Cardiac muscle cell (in vitro differentiated cells and primary cell): ENCODE results near the gene ACOT6. TPM values are rescaled to one million over a fixed set of nuclear protein-coding genes. Genes with fewer than 3 reads are reported as not detected.
A peak's percentile ranks its signal among the peaks of the same experiment; 100 is the strongest.
"Not testable (repeated sequence)": the region's sequence is repeated elsewhere in the genome, so short reads cannot be mapped to it uniquely, and the experiment has no call there.

Source experiments
- DNase-seq, 2 donors: peaks; one replicate each; pipeline versions ENCODE4 v3.0.0 to v3.0.0-alpha.2; 2010 to 2017; ENCODE audit warnings: low read depth in 1 of 2, low spot score in 1 of 2
- H3K27ac ChIP-seq: fragments of 200-600 bp; sonication (generic); 2 replicates; pipeline ENCODE4 v1.5.1; 2016
- H3K27me3 ChIP-seq: fragments of 200-600 bp; sonication (generic); 2 replicates; pipeline ENCODE4 v1.6.0; 2016; ENCODE audit warnings: control low read depth
- H3K36me3 ChIP-seq: fragments of 200-600 bp; sonication (generic); 2 replicates; pipeline ENCODE4 v1.5.1; 2016; ENCODE audit warnings: control low read depth
- H3K4me1 ChIP-seq: fragments of 200-600 bp; sonication (generic); 2 replicates; pipeline ENCODE4 v1.8.1; 2017; ENCODE audit warnings: low read depth, mild to moderate bottlenecking, mixed run types
- H3K4me3 ChIP-seq: fragments of 200-600 bp; sonication (generic); 2 replicates; pipeline ENCODE4 v1.5.1; 2016; ENCODE audit warnings: mild to moderate bottlenecking
- H3K9me3 ChIP-seq: fragments of 200-600 bp; sonication (generic); 2 replicates; pipeline ENCODE4 v1.5.1; 2017; ENCODE audit warnings: low read depth, mild to moderate bottlenecking, control low read depth
- CTCF ChIP-seq: IDR thresholded peaks from 2 replicates; pipeline ENCODE4 v1.5.1; 2012; ENCODE audit warnings: low read depth, mild to moderate bottlenecking, low read length
- polyA plus RNA-seq: library from polyadenylated mRNA; unstranded; fragments of >200 nt; fragmentation: Nextera tagmentation; extraction: Ambion mirVana; gene quantifications from 2 replicates; pipeline ENCODE4 v1.2.1, GENCODE V29; 2016
- total RNA-seq: library from RNA; depleted of rRNA; stranded (reverse); fragments of >200 nt; gene quantifications from 2 replicates; pipeline ENCODE4 v1.2.3, GENCODE V29; 2016

The ACOT6 gene
- total and polyA plus RNA-seq, 2 experiments from 2014 or later: 0.45 to 0.59 TPM

GRCh38 chr14:73588695-73589094 is 23.6 kb upstream of the ACOT6 start:
- Histone ChIP-seq H3K4me3 (no peak overlapping the region), H3K4me1 (no peaks in the 10 kb centered on the region), H3K27ac (no peak overlapping the region), H3K27me3 (peaks cover 21% of the 10 kb centered on the region), H3K9me3 (no peaks in the 10 kb centered on the region), H3K36me3 (no peaks in the 10 kb centered on the region)
- TF ChIP-seq CTCF: no peak
- DNase-seq: no peak

- H3K9me3 ChIP-seq: no peaks in the 10 kb centered on the region
- H3K27me3 ChIP-seq: peaks cover 21% of the 10 kb centered on the region
- no peak overlapping the region for H3K4me3 ChIP-seq
- H3K36me3 ChIP-seq: no peaks in the 10 kb centered on the region
- no peak for TF ChIP-seq CTCF
- H3K4me1 ChIP-seq: no peaks in the 10 kb centered on the region
- no peak overlapping the region for H3K27ac ChIP-seq
- no peak for DNase-seq
Observed at GRCh38 chr14:73589116-73589515, 23.2 kb upstream of the ACOT6 start.

GRCh38 chr14:73590673-73591004 is 21.7 kb upstream of the ACOT6 start:
- H3K9me3 ChIP-seq, H3K36me3 ChIP-seq, H3K4me3 ChIP-seq, H3K4me1 ChIP-seq, DNase-seq, H3K27ac ChIP-seq: not testable (repeated sequence)
- H3K27me3 ChIP-seq: peaks cover 21% of the 10 kb centered on the region

GRCh38 chr14:73591690-73592449 is 20.4 kb upstream of the ACOT6 start, which contains the start of gene ACOT4:
Gene ACOT4, plus strand, starts transcription at chr14:73591873. Its CDS starts 87 bp downstream, at chr14:73591960.
- Histone ChIP-seq H3K4me1 (no peaks in the 10 kb centered on the region), H3K4me3 (peak within 1 kb of the TSS; percentile 18), H3K36me3 (no peaks in the 10 kb centered on the region), H3K27ac (no peak within 1 kb of the TSS), H3K9me3 (no peaks in the 10 kb centered on the region), H3K27me3 (peaks cover 21% of the 10 kb centered on the region)
- no peak for TF ChIP-seq CTCF
- peak; percentile 28 to 55 for DNase-seq

- peaks cover 21% of the 10 kb centered on the region for H3K27me3 ChIP-seq
- H3K9me3 ChIP-seq: no peaks in the 10 kb centered on the region
- no peaks in the 10 kb centered on the region for H3K4me1 ChIP-seq
- no peak for DNase-seq
- H3K4me3 ChIP-seq: no peak overlapping the region
- no peak for TF ChIP-seq CTCF
- no peak overlapping the region for H3K27ac ChIP-seq
- no peaks in the 10 kb centered on the region for H3K36me3 ChIP-seq
Observed at GRCh38 chr14:73594491-73594890, 17.8 kb upstream of the ACOT6 start.

- no peaks in the 10 kb centered on the region for H3K36me3 ChIP-seq
- no peak overlapping the region for H3K27ac ChIP-seq
- no peaks in the 10 kb centered on the region for H3K27me3 ChIP-seq
- H3K4me1 ChIP-seq: no peaks in the 10 kb centered on the region
- H3K4me3 ChIP-seq: no peak overlapping the region
- no peaks in the 10 kb centered on the region for H3K9me3 ChIP-seq
- no peak for TF ChIP-seq CTCF
- no peak for DNase-seq
Observed at GRCh38 chr14:73599499-73599898, 12.8 kb upstream of the ACOT6 start.
